ENCODE data around the gene SNCG. TPM values are rescaled to one million over a fixed set of nuclear protein-coding genes. Genes with fewer than 3 reads are reported as not detected.

SNCG gene
- polyA plus RNA-seq, 3 donors, result 1.8 TPM; not detected in 2

GRCh38 chr10:86958901-86959736 lies 720 bp downstream of the SNCG start:
- Histone ChIP-seq H3K79me2 (ENCODE audit: insufficient read depth, low read length) (no peaks in the 10 kb centered on the region), H3K36me3 (replicated peaks in 1 of 2; ENCODE audit: control insufficient read depth in 1 of 2, insufficient read depth in 2 of 2, low read length in 2 of 2) (no peaks in the 10 kb centered on the region), H3K4me2 (replicated peaks; ENCODE audit: extremely low read depth, low read length, poor library complexity, severe bottlenecking) (no peak overlapping the region), H3K9me3 (replicated peaks in 1 of 2; ENCODE audit: control insufficient read depth in 1 of 2, insufficient read depth in 1 of 2, low read length in 2 of 2) (peaks cover 0 to under 1% of the 10 kb centered on the region in 2 donors), H3K4me1 (ENCODE audit: control insufficient read depth in 1 of 2, insufficient read depth in 2 of 2, low read length in 2 of 2) (peaks cover 36 to 47% of the 10 kb centered on the region in 2 donors), H2AFZ (ENCODE audit: insufficient read depth, low read depth, low read length, poor library complexity, severe bottlenecking) (no peak overlapping the region), H3K27ac (ENCODE audit: low read depth in 1 of 2, low read length in 2 of 2) (no peak overlapping the region), H3K27me3 (ENCODE audit: control insufficient read depth in 2 of 2, insufficient read depth in 2 of 2, low read length in 2 of 2) (no peaks in the 10 kb centered on the region), H3K9ac (ENCODE audit: insufficient read depth, low read length, poor library complexity, severe bottlenecking) (no peak overlapping the region), H3K4me3 (replicated peaks in 1 of 3; ENCODE audit: low read depth in 2 of 3, low read length in 3 of 3) (no peak overlapping the region), H4K20me1 (ENCODE audit: insufficient read depth, low read length) (no peaks in the 10 kb centered on the region)
- Mint-ChIP-seq H3K9me3 (peaks cover 0 to 8% (median under 1%) of the 10 kb centered on the region in 7 donors), H3K4me1 (peaks cover 32% of the 10 kb centered on the region), H3K4me3 (peak overlapping the region in 1 of 2 donors; percentile 62), H3K27me3 (ENCODE audit: low read depth in 3 of 3) (peaks cover 1 to 5% (median 4%) of the 10 kb centered on the region in 3 donors), H3K36me3 (no peaks in the 10 kb centered on the region), H3K27ac (no peak overlapping the region)
- DNase-seq, result peak in 1 of 3 donors; percentile 40
- 33% methylated on average over 5 of the region's 16 CpGs for WGBS (ENCODE audit: insufficient coverage)
- TF ChIP-seq, protein P1, sequence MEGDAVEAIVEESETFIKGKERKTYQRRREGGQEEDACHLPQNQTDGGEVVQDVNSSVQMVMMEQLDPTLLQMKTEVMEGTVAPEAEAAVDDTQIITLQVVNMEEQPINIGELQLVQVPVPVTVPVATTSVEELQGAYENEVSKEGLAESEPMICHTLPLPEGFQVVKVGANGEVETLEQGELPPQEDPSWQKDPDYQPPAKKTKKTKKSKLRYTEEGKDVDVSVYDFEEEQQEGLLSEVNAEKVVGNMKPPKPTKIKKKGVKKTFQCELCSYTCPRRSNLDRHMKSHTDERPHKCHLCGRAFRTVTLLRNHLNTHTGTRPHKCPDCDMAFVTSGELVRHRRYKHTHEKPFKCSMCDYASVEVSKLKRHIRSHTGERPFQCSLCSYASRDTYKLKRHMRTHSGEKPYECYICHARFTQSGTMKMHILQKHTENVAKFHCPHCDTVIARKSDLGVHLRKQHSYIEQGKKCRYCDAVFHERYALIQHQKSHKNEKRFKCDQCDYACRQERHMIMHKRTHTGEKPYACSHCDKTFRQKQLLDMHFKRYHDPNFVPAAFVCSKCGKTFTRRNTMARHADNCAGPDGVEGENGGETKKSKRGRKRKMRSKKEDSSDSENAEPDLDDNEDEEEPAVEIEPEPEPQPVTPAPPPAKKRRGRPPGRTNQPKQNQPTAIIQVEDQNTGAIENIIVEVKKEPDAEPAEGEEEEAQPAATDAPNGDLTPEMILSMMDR (IDR thresholded peaks at IDR 0.05), result no peak
- intact Hi-C loops (cut with micrococcal nuclease), result no loop called here

- H3K4me3 ChIP-seq (replicated peaks in 1 of 3; ENCODE audit: low read depth in 2 of 3, low read length in 3 of 3), result no peak overlapping the region
Observed at GRCh38 chr10:86959737-86960002, 1.3 kb downstream of the SNCG start.

More at GRCh38 chr10:86959737-86960002, 1.3 kb downstream of the SNCG start:
- no peak overlapping the region for H3K4me3 Mint-ChIP-seq
- H3K4me1 Mint-ChIP-seq, result peaks cover 32% of the 10 kb centered on the region
- Histone ChIP-seq H3K9me3 (replicated peaks in 1 of 2; ENCODE audit: control insufficient read depth in 1 of 2, insufficient read depth in 1 of 2, low read length in 2 of 2) (no peaks in the 10 kb centered on the region), H2AFZ (ENCODE audit: insufficient read depth, low read depth, low read length, poor library complexity, severe bottlenecking) (no peak overlapping the region), H3K27ac (ENCODE audit: low read depth in 1 of 2, low read length in 2 of 2) (no peak overlapping the region), H4K20me1 (ENCODE audit: insufficient read depth, low read length) (no peaks in the 10 kb centered on the region), H3K4me1 (ENCODE audit: control insufficient read depth in 1 of 2, insufficient read depth in 2 of 2, low read length in 2 of 2) (peaks cover 36 to 47% of the 10 kb centered on the region in 2 donors), H3K4me2 (replicated peaks; ENCODE audit: extremely low read depth, low read length, poor library complexity, severe bottlenecking) (no peak overlapping the region), H3K79me2 (ENCODE audit: insufficient read depth, low read length) (no peaks in the 10 kb centered on the region), H3K9ac (ENCODE audit: insufficient read depth, low read length, poor library complexity, severe bottlenecking) (no peak overlapping the region), H3K36me3 (replicated peaks in 1 of 2; ENCODE audit: control insufficient read depth in 1 of 2, insufficient read depth in 2 of 2, low read length in 2 of 2) (no peaks in the 10 kb centered on the region), H3K27me3 (ENCODE audit: control insufficient read depth in 2 of 2, insufficient read depth in 2 of 2, low read length in 2 of 2) (no peaks in the 10 kb centered on the region)
- H3K36me3 Mint-ChIP-seq, result no peaks in the 10 kb centered on the region
- peaks cover 0 to 5% (median 0%) of the 10 kb centered on the region in 7 donors for H3K9me3 Mint-ChIP-seq
- peaks cover 1 to 8% (median 5%) of the 10 kb centered on the region in 3 donors for H3K27me3 Mint-ChIP-seq (ENCODE audit: low read depth in 3 of 3)
- intact Hi-C loops (cut with micrococcal nuclease), result no loop called here
- WGBS (ENCODE audit: insufficient coverage), result 82% methylated on average over 1 of the region's 2 CpGs
- no peak for DNase-seq
- H3K27ac Mint-ChIP-seq, result no peak overlapping the region
- TF ChIP-seq, protein P1 (IDR thresholded peaks at IDR 0.05), result no peak
